Liver (tissue), 9 donors: ENCODE data around the gene GLB1L3. TPM values are rescaled to one million over a fixed set of nuclear protein-coding genes. Genes with fewer than 3 reads are reported as not detected.

Source experiments
- DNase-seq: peaks from one replicate; pipeline ENCODE4 v3.0.0-alpha.2; 2017; ENCODE audit warnings: low spot score
- H3K27ac ChIP-seq, 2 donors: one replicate each; pipeline ENCODE4 v1.7.0; 2013; ENCODE audit warnings: inconsistent platforms in 2 of 2, low read length in 2 of 2, control low read depth in 1 of 2, low read depth in 1 of 2, mild to moderate bottlenecking in 1 of 2
- H3K27me3 ChIP-seq, 4 donors: one replicate each; pipeline versions ENCODE4 v1.6.1 to v1.7.0; 2013; ENCODE audit warnings: low read length in 3 of 4, inconsistent platforms in 1 of 4, mild to moderate bottlenecking in 1 of 4, moderate library complexity in 1 of 4; ENCODE audit not compliant: control insufficient read depth in 4 of 4, insufficient read depth in 4 of 4
- H3K36me3 ChIP-seq, 4 donors: one replicate each; pipeline versions ENCODE4 v1.6.1 to v1.7.0; 2013; ENCODE audit warnings: low read length in 3 of 4, mild to moderate bottlenecking in 3 of 4, low read depth in 1 of 4, moderate library complexity in 1 of 4; ENCODE audit not compliant: control insufficient read depth in 4 of 4, insufficient read depth in 3 of 4
- H3K4me1 ChIP-seq, 4 donors: one replicate each; pipeline versions ENCODE4 v1.6.1 to v1.7.0; 2013; ENCODE audit warnings: low read length in 3 of 4, mild to moderate bottlenecking in 3 of 4, moderate library complexity in 1 of 4; ENCODE audit not compliant: control insufficient read depth in 4 of 4, insufficient read depth in 4 of 4
- H3K4me3 ChIP-seq, 3 donors: one replicate each; pipeline versions ENCODE4 v1.6.1 to v1.7.0; 2013; ENCODE audit warnings: low read length in 3 of 3, control low read depth in 1 of 3, low read depth in 1 of 3, mild to moderate bottlenecking in 1 of 3
- H3K9ac ChIP-seq, 2 donors: one replicate each; pipeline ENCODE4 v1.7.0; 2013; ENCODE audit warnings: low read length in 2 of 2, mild to moderate bottlenecking in 2 of 2, moderate library complexity in 2 of 2, control low read depth in 1 of 2, low read depth in 1 of 2
- H3K9me3 ChIP-seq, 4 donors: one replicate each; pipeline versions ENCODE4 v1.6.1 to v1.7.0; 2013; ENCODE audit warnings: low read length in 3 of 4; ENCODE audit not compliant: control insufficient read depth in 4 of 4
- ATF3 ChIP-seq: IDR thresholded peaks from 2 replicates; pipeline ENCODE4 v1.6.1; 2016; ENCODE audit warnings: antibody characterized with exemption
- CTCF ChIP-seq: fragments of 150-350 bp; IDR thresholded peaks from 2 replicates; pipeline ENCODE4 v1.5.1; 2017; ENCODE audit warnings: improper control_type of control experiment, low read depth, low read length; ENCODE audit not compliant: missing input control
- FOXA1 ChIP-seq: IDR thresholded peaks from 2 replicates; pipeline ENCODE4 v1.6.1; 2016; ENCODE audit warnings: antibody characterized with exemption
- GABPA ChIP-seq, 2 donors: IDR thresholded peaks in 1 of 2; conservative IDR thresholded peaks in 1 of 2; 2 replicates each; pipeline ENCODE4 v1.6.1; 2016; ENCODE audit warnings: antibody characterized with exemption in 2 of 2, mild to moderate bottlenecking in 1 of 2, moderate library complexity in 1 of 2
- HNF4A ChIP-seq, 2 donors: conservative IDR thresholded peaks; 2 replicates each; pipeline ENCODE4 v1.6.1; 2016; ENCODE audit warnings: antibody characterized with exemption in 2 of 2, mild to moderate bottlenecking in 2 of 2
- HNF4G ChIP-seq: IDR thresholded peaks from 2 replicates; pipeline ENCODE4 v1.6.1; 2016; ENCODE audit warnings: antibody characterized with exemption
- JUND ChIP-seq, 2 donors: IDR thresholded peaks; 2 replicates each; pipeline ENCODE4 v1.6.1; 2016; ENCODE audit warnings: antibody characterized with exemption in 2 of 2
- MAX ChIP-seq: IDR thresholded peaks from 2 replicates; pipeline ENCODE4 v1.6.1; 2016; ENCODE audit warnings: antibody characterized with exemption
- NR2F2 ChIP-seq: IDR thresholded peaks from 2 replicates; pipeline ENCODE4 v1.6.1; 2016; ENCODE audit warnings: antibody characterized with exemption
- RAD21 ChIP-seq, 2 donors: IDR thresholded peaks; 2 replicates each; pipeline ENCODE4 v1.6.1; 2016; ENCODE audit warnings: antibody characterized with exemption in 2 of 2, mild to moderate bottlenecking in 2 of 2
- REST ChIP-seq: IDR thresholded peaks from 2 replicates; pipeline ENCODE4 v1.6.1; 2016; ENCODE audit warnings: antibody characterized with exemption, mild to moderate bottlenecking
- RXRA ChIP-seq, 2 donors: IDR thresholded peaks; 2 replicates each; pipeline ENCODE4 v1.6.1; 2017 to 2018; ENCODE audit warnings: antibody characterized with exemption in 2 of 2, mild to moderate bottlenecking in 1 of 2
- SP1 ChIP-seq: IDR thresholded peaks from 2 replicates; pipeline ENCODE4 v1.6.1; 2018; ENCODE audit warnings: antibody characterized with exemption, mild to moderate bottlenecking
- YY1 ChIP-seq: IDR thresholded peaks from 2 replicates; pipeline ENCODE4 v1.6.1; 2016; ENCODE audit warnings: antibody characterized with exemption, mild to moderate bottlenecking
- ZBTB33 ChIP-seq: IDR thresholded peaks from 2 replicates; pipeline ENCODE4 v1.6.1; 2016; ENCODE audit warnings: antibody characterized with exemption
- WGBS: extraction: QIAGEN DNeasy Blood & Tissue Kit; methylation state at CpG from one replicate; pipeline ENCODE4 v1.1.7; 2013; 5-methylcytosine and 5-hydroxymethylcytosine counted together
- polyA plus RNA-seq, 2 donors: library from polyadenylated mRNA; stranded (reverse) in 1 of 2; unstranded in 1 of 2; fragments of 200-250 nt in 1 of 2; fragments of >200 nt in 1 of 2; fragmentation: Nextera tagmentation in 1 of 2; extraction: Ambion mirVana in 1 of 2; gene quantifications; one replicate each; pipeline versions ENCODE4 v1.2.1 to v1.2.3, GENCODE V29; 2013 to 2015
- total RNA-seq, 2 donors: library from RNA; depleted of rRNA; stranded (reverse); fragments of >200 nt; gene quantifications; one replicate each; pipeline ENCODE4 v1.2.3, GENCODE V29; 2014
- donor health status: healthy.
- donor health status: healthy.
- donor health status: healthy.
- donor health status: healthy.
- donor health status: healthy.

Gene GLB1L3
- total and polyA plus RNA-seq, 4 donors, result 0.08 TPM; not detected in 3

- H3K9ac ChIP-seq, result no peak overlapping the region
- H3K4me3 ChIP-seq, result no peak overlapping the region
- H3K36me3 ChIP-seq, result peaks cover 0 to 3% (median 1%) of the 10 kb centered on the region in 4 donors
- no peaks in the 10 kb centered on the region for H3K9me3 ChIP-seq
- WGBS, result 53% methylated on average over 10 of the region's 10 CpGs
- H3K27ac ChIP-seq, result peak overlapping the region in 1 of 2 donors; percentile 34
- DNase-seq, result no peak
- peak; percentile 73 for TF ChIP-seq SP1
- TF ChIP-seq NR2F2, result no peak
- peak; percentile 59 to 75 for TF ChIP-seq HNF4A (conservative IDR thresholded peaks at IDR 0.05)
- TF ChIP-seq RXRA (IDR thresholded peaks at IDR 0.05), result peak; percentile 23 to 37
- TF ChIP-seq YY1, result peak; percentile 33
- peaks cover 15 to 42% (median 26%) of the 10 kb centered on the region in 4 donors for H3K4me1 ChIP-seq
- H3K27me3 ChIP-seq, result no peaks in the 10 kb centered on the region
These were observed 44.1 kb upstream of the GLB1L3 start for GRCh38 chr11:134231958-134232659.

GRCh38 chr11:134233729-134234179, 42.4 kb upstream of the GLB1L3 start:
- no peaks in the 10 kb centered on the region for H3K27me3 ChIP-seq
- H3K4me3 ChIP-seq, result no peak overlapping the region
- TF ChIP-seq JUND (IDR thresholded peaks at IDR 0.05) (no peak), ZBTB33 (no peak), REST (no peak), HNF4A (conservative IDR thresholded peaks at IDR 0.05) (no peak), CTCF (no peak), HNF4G (no peak), MAX (no peak), ATF3 (no peak), RAD21 (IDR thresholded peaks at IDR 0.05) (no peak), FOXA1 (no peak), GABPA (IDR thresholded peaks at IDR 0.05 in 1 of 2, conservative IDR thresholded peaks at IDR 0.05 in 1 of 2) (no peak), YY1 (no peak), RXRA (IDR thresholded peaks at IDR 0.05) (no peak), SP1 (no peak)
- no peak overlapping the region for H3K27ac ChIP-seq
- H3K36me3 ChIP-seq, result peaks cover 0 to 3% (median 1%) of the 10 kb centered on the region in 4 donors
- DNase-seq, result no peak
- no peaks in the 10 kb centered on the region for H3K9me3 ChIP-seq
- peaks cover 15 to 35% (median 26%) of the 10 kb centered on the region in 4 donors for H3K4me1 ChIP-seq
- no peak overlapping the region for H3K9ac ChIP-seq
- WGBS, result 83% methylated on average over 4 of the region's 4 CpGs
